GM18517 (cell line): ENCODE data around the gene ZNF558.
"Not testable (repeated sequence)": the region's sequence is repeated elsewhere in the genome, so short reads cannot be mapped to it uniquely, and the experiment has no call there.

Experiments used
- ATAC-seq: cut with Tn5 transposase; IDR thresholded peaks from one replicate; pipeline ENCODE4 v1.9.1; 2021; ENCODE audit warnings: mild to moderate bottlenecking, moderate library complexity; ENCODE audit not compliant: unreplicated experiment

ZNF558 gene

DNA sequence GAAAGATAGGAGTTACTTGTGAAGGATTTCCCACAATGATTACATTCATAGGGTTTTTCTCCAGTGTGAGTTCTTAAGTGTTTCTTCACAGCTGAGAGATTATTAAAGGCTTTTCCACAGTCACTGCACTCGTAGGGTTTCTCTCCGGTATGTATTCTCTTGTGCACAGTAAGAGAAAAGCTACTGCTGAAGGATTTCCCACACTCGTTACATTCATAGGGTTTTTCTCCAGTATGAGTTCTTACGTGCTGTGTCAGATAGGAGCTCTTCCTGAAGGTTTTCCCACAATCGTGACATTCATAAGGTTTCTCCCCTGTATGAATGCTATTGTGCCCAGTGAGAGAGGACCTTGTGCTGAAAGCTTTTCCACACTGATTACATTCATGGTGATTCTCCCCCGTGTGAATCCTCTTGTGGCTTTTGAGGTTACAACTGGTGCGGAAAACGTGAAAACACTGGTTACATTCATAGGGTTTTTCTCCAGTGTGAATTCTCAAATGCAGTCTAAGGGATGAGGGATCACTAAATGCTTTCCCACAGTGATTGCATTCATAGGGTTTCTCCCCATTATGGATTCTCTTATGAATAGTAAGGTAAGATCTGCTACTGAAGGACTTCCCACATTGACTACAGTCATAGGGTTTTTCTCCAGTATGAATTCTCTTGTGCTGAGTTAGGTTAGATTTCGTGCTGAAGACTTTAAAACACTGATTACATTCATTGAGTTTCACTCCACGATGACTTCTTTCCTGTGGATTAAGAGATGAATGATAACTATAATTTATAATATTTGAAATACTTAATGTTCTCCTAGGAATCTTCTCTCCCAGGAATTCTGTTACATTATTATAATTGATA, 20.6 kb downstream of the ZNF558 start:
- ATAC-seq = no peak

- ATAC-seq = no peak
Measured at GRCh38 chr19:8806661-8807060, 25.4 kb downstream of the ZNF558 start.

DNA sequence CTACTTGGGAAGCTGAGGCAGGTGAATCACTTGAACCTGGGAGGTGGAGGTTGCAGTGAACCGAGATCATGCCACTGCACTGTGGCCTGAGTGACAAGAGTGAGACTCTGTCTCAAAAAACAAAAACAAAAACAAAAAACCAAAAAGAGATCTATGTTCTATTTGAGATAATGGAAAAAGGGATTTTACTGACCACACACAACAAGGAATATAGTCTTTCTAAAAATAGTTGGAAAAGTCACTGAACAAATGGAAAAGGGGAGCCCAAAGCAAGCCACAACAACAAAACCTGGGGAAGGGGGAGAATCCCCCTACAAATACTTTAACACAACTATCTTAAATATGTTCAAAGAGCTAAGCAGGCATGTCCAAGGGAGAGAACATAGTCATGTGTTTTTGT, 37.3 kb downstream of the ZNF558 start:
- no peak for ATAC-seq

DNA sequence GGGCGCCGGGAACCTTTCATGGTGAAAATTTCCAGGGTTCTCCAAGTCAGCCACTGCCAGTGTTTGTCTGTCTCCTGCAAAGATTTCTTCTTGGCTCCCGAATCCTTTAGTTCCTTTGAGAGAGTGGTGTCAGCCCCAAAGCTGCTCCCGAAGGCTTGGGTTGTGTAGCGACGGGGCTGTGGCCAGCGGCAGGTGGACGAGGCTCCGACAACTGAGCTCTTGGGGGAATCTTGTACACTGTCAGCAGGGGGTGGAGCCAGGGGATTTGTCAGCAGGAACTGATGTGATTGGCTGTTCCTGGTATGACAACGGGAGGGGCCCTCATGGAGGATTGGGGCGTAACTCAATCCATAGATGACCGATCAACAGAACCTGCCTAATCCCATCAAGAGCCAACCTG, 58.5 kb downstream of the ZNF558 start:
- not testable (repeated sequence) for ATAC-seq

GRCh38 chr19:8769265-8769664, 62.8 kb downstream of the ZNF558 start:
- ATAC-seq = not testable (repeated sequence)

DNA sequence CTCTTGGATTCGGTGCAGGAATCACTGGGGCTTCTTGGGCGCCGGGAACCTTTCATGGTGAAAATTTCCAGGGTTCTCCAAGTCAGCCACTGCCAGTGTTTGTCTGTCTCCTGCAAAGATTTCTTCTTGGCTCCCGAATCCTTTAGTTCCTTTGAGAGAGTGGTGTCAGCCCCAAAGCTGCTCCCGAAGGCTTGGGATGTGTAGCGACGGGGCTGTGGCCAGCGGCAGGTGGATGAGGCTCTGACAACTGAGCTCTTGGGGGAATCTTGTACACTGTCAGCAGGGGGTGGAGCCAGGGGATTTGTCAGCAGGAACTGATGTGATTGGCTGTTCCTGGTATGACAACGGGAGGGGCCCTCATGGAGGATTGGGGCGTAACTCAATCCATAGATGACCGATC, 64.8 kb downstream of the ZNF558 start:
- not testable (repeated sequence) for ATAC-seq
